ENCODE data around the gene AHDC1. TPM values are rescaled to one million over a fixed set of nuclear protein-coding genes. Genes with fewer than 3 reads are reported as not detected.

Gene AHDC1
- total and polyA plus RNA-seq, 2 of the 13 experiments (the other 11 are each of a cell fraction or from before 2014, with no cell fraction given): 1.0 to 2.7 TPM

- TF ChIP-seq ZBTB40 (IDR thresholded peaks at IDR 0.05): no peak
- no peak for TF ChIP-seq ZBTB40 (CRISPR knock-in tag; IDR thresholded peaks at IDR 0.05)
- TF ChIP-seq ZNF777 (CRISPR knock-in tag; IDR thresholded peaks at IDR 0.05): 0 out of 2 replicates have a peak, but pooled peaks have one; percentile 45
- TF ChIP-seq THAP11 (CRISPR knock-in tag; IDR thresholded peaks at IDR 0.05): peak; percentile 22; the same call in 1 of the 2 replicates
- 0 out of 2 replicates have a peak, but pooled peaks have one; percentile 10 for TF ChIP-seq ZNF768 (CRISPR knock-in tag; IDR thresholded peaks at IDR 0.05)
- TF ChIP-seq UBTF (CRISPR knock-in tag; IDR thresholded peaks at IDR 0.05): peak; percentile 57
- TF ChIP-seq ZNF792 (CRISPR knock-in tag; IDR thresholded peaks at IDR 0.05): 0 out of 2 replicates have a peak, but pooled peaks have one; percentile 43
- TF ChIP-seq HIVEP1 (CRISPR knock-in tag; IDR thresholded peaks at IDR 0.05): no peak
- TF ChIP-seq ZNF263 (CRISPR knock-in tag; IDR thresholded peaks at IDR 0.05): peak; percentile 27; the same call in 1 of the 2 replicates
- peak; percentile 92 for TF ChIP-seq HNRNPLL (IDR thresholded peaks at IDR 0.05; ENCODE audit: low read depth, low read length, poor library complexity, severe bottlenecking)
- TF ChIP-seq HIC2 (CRISPR knock-in tag; IDR thresholded peaks at IDR 0.05; ENCODE audit: low read depth): peak; percentile 97
- TF ChIP-seq ZNF281 (CRISPR knock-in tag; IDR thresholded peaks at IDR 0.05; ENCODE audit: borderline replicate concordance): peak; percentile 83
Measured at GRCh38 chr1:27519331-27520258, 84.3 kb downstream of the AHDC1 start (continued).

All from HepG2 (cell line).